MCF 10A (cell line): ENCODE measurements around the gene BSCL2. TPM values are rescaled to one million over a fixed set of nuclear protein-coding genes. Genes with fewer than 3 reads are reported as not detected.
A peak's percentile ranks its signal among the peaks of the same experiment; 100 is the strongest.
"Not testable (repeated sequence)": the region's sequence is repeated elsewhere in the genome, so short reads cannot be mapped to it uniquely, and the experiment has no call there.

Experiments
- BruUV-seq: library from RNA; stranded (reverse); fragments of 400-500 nt; replicated peaks from 2 replicates; lab custom pipeline; 2021; lab: Mats Ljungman, UMichigan
- CTCF ChIA-PET: fragments of 300-600 bp; sonication (Branson Sonifier 250); formaldehyde crosslinking; extraction: SDS; loops from one replicate; lab custom pipeline; 2021; ENCODE audit warnings: antibody characterized with exemption, inconsistent platforms; lab: Yijun Ruan, JAX
- POLR2A ChIA-PET: fragments of 300-600, 350-650 bp; sonication (Branson Sonifier 250); formaldehyde crosslinking; extraction: SDS; loops from one replicate; lab custom pipeline; 2020; ENCODE audit warnings: antibody characterized with exemption, inconsistent platforms; lab: Yijun Ruan, JAX
- DNase-seq: peaks from one replicate; pipeline ENCODE4 v3.0.0-alpha.2; 2018; ENCODE audit not compliant: unreplicated experiment
- H3K27ac Mint-ChIP-seq: one replicate; pipeline ENCODE4 v1.8.0; 2022; ENCODE audit warnings: mild to moderate bottlenecking, low read depth, mixed read lengths; ENCODE audit not compliant: unreplicated experiment
- H3K27me3 Mint-ChIP-seq: one replicate; pipeline ENCODE4 v1.8.0; 2022; ENCODE audit warnings: mixed read lengths; ENCODE audit not compliant: insufficient read depth, unreplicated experiment
- H3K36me3 Mint-ChIP-seq: one replicate; pipeline ENCODE4 v1.8.0; 2022; ENCODE audit warnings: mild to moderate bottlenecking, moderate library complexity, mixed read lengths; ENCODE audit not compliant: insufficient read depth, unreplicated experiment
- H3K4me1 Mint-ChIP-seq: one replicate; pipeline ENCODE4 v1.8.0; 2022; ENCODE audit warnings: mixed read lengths; ENCODE audit not compliant: insufficient read depth, unreplicated experiment
- H3K4me3 Mint-ChIP-seq: one replicate; pipeline ENCODE4 v1.8.0; 2022; ENCODE audit warnings: mild to moderate bottlenecking, moderate library complexity, mixed read lengths; ENCODE audit not compliant: unreplicated experiment
- H3K9me3 Mint-ChIP-seq: one replicate; pipeline ENCODE4 v1.8.0; 2022; ENCODE audit warnings: mixed read lengths; ENCODE audit not compliant: unreplicated experiment
- intact Hi-C: fragments of 100-400 bp; cut with micrococcal nuclease; formaldehyde crosslinking; loops from 2 replicates; pipeline ENCODE4 v1.14.1; 2022
- total RNA-seq: library from RNA; stranded (reverse); gene quantifications from 2 replicates; pipeline ENCODE4 v1.2.3, GENCODE V29; 2022
- TF ChIP-seq, protein P1 (sequence below): fragments of 200-600 bp; IDR thresholded peaks from one replicate; pipeline ENCODE4 v1.8.0; 2022; ENCODE audit warnings: antibody characterized with exemption, mild to moderate bottlenecking; ENCODE audit not compliant: unreplicated experiment

BSCL2 gene
- total RNA-seq, 1 experiment from 2014 or later: 33.1 TPM

DNA sequence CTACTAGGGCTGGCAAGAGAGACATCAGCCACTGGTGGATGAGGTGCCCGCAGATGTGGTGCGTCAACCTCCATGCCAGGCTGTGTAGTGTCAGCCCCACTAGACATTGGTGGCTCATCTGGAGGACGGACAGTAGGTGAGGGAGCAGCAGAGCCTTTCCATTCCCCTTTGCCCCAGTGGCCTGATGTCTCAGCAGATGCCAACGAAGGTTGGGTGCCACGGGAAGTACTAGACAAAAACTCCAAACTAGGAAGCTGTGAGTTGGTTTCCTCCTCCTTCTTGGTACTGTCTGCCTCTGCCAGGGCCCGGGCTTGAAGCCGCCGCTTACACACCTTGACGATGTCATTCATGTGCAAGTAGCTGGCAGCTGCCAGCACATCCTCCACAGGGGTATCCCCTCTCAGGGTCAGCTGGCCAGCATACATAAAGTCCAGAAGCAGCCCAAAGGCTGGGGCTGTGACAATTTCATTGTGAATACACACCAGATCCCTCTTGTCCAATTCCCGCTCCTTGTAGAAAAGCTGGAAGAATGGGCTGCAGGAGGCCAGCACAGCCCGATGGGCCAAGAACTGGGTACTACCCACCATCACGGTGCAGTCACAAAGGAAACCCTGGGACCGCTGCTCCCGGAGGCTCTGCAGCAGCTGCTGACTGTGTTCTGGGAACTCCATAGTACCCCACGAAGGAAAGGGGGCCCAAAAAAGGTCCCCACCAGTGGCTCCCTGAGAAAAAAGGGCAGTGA is 45.9 kb upstream of the BSCL2 start:
- Mint-ChIP-seq H3K27me3 (no peaks in the 10 kb centered on the region), H3K9me3 (no peaks in the 10 kb centered on the region), H3K36me3 (peaks cover 23% of the 10 kb centered on the region), H3K4me3 (peak overlapping the region; percentile 98), H3K27ac (peak overlapping the region; percentile 96), H3K4me1 (peaks cover 6% of the 10 kb centered on the region)
- no peak for DNase-seq
- intact Hi-C loops: no loop called here
- TSS peak; percentile 79 for BruUV-seq
- TF ChIP-seq, protein P1, sequence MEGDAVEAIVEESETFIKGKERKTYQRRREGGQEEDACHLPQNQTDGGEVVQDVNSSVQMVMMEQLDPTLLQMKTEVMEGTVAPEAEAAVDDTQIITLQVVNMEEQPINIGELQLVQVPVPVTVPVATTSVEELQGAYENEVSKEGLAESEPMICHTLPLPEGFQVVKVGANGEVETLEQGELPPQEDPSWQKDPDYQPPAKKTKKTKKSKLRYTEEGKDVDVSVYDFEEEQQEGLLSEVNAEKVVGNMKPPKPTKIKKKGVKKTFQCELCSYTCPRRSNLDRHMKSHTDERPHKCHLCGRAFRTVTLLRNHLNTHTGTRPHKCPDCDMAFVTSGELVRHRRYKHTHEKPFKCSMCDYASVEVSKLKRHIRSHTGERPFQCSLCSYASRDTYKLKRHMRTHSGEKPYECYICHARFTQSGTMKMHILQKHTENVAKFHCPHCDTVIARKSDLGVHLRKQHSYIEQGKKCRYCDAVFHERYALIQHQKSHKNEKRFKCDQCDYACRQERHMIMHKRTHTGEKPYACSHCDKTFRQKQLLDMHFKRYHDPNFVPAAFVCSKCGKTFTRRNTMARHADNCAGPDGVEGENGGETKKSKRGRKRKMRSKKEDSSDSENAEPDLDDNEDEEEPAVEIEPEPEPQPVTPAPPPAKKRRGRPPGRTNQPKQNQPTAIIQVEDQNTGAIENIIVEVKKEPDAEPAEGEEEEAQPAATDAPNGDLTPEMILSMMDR: no peak
- ChIA-PET POLR2A (interaction anchor here (0.6 to 6.7 kb wide), 42 partner anchors 10 to 1552 kb away, joined by 3 to 127 read pairs (median 5); partner anchors contain the start of genes AHNAK, B3GAT3, C11orf98 and CSKMT), CTCF (interaction anchor here (0.6 to 1.8 kb wide), 11 partner anchors 9 to 1336 kb away, joined by 3 to 9 read pairs (median 4); partner anchors contain the start of genes HNRNPUL2, TAF6L and TMEM179B)

GRCh38 chr11:62752177-62752785 is 45.1 kb upstream of the BSCL2 start:
- TF ChIP-seq, protein P1: no peak
- Mint-ChIP-seq H3K4me1 (peaks cover 6% of the 10 kb centered on the region), H3K27me3 (no peaks in the 10 kb centered on the region), H3K27ac (no peak overlapping the region), H3K36me3 (peaks cover 23% of the 10 kb centered on the region), H3K9me3 (no peaks in the 10 kb centered on the region), H3K4me3 (no peak overlapping the region)
- POLR2A ChIA-PET: interaction anchor here (2.4 to 6.7 kb wide), 6 partner anchors 11 to 103 kb away, joined by 22 to 127 read pairs (median 42); partner anchors contain the start of genes HNRNPUL2, POLR2G, TAF6L and TMEM179B
- DNase-seq: no peak
- intact Hi-C loops: no loop called here
- BruUV-seq: no TSS peak
- CTCF ChIA-PET: interaction anchor here (0.7 to 1.4 kb wide), 5 partner anchors 10 to 804 kb away, joined by 3 to 5 read pairs (median 3); no protein-coding TSS in a partner anchor

- POLR2A ChIA-PET: interaction anchor here (6.7 kb wide), 1 partner anchor 21 kb away, joined by 127 read pairs; the partner anchor contains the start of genes HNRNPUL2 and TTC9C
- H3K27ac Mint-ChIP-seq, DNase-seq, intact Hi-C loops, H3K4me1 Mint-ChIP-seq, H3K27me3 Mint-ChIP-seq, H3K9me3 Mint-ChIP-seq, BruUV-seq, H3K4me3 Mint-ChIP-seq: not testable (repeated sequence)
- peaks cover 23% of the 10 kb centered on the region for H3K36me3 Mint-ChIP-seq
- CTCF ChIA-PET: interaction anchor here (0.6 kb wide), 2 partner anchors 34 to 86 kb away, joined by 3 read pairs; no protein-coding TSS in a partner anchor
These were observed 42.7 kb upstream of the BSCL2 start for GRCh38 chr11:62749931-62750330.

GRCh38 chr11:62747475-62748160 is 40.4 kb upstream of the BSCL2 start:
- Mint-ChIP-seq H3K4me1 (peaks cover 6% of the 10 kb centered on the region), H3K9me3 (no peaks in the 10 kb centered on the region), H3K36me3 (peaks cover 23% of the 10 kb centered on the region), H3K27ac (no peak overlapping the region), H3K27me3 (no peaks in the 10 kb centered on the region), H3K4me3 (no peak overlapping the region)
- DNase-seq: no peak
- intact Hi-C loops: no loop called here
- POLR2A ChIA-PET: interaction anchor here (0.6 to 1.8 kb wide), 8 partner anchors 9 to 450 kb away, joined by 3 to 7 read pairs (median 4); partner anchors contain the start of genes HNRNPUL2 and TTC9C
- TF ChIP-seq, protein P1: no peak
- no TSS peak for BruUV-seq
- CTCF ChIA-PET: interaction anchor here (0.6 to 1.1 kb wide), 2 partner anchors 22 to 116 kb away, joined by 3 to 4 read pairs; no protein-coding TSS in a partner anchor
